Measurements from ENCODE around the gene CIROP.

DNA sequence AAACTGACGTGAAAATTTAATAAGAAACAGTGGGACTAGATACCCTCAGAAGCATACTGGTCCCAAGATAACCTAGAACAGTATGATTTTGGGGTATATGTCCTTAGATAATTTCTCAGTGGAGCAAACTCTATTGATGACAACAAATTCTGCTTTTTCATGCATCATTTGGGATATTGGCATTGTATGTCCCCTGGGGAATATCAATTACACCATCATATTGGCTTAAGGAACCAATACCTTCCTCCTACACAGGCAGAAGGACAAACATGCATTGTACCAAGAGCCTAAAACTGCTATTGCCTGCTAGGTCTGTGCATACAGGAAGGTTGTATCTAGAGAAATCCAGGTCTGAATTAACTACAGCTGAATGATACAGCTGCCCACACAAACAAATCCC is 29.9 kb downstream of the CIROP start:
- TF ChIP-seq, protein P1, sequence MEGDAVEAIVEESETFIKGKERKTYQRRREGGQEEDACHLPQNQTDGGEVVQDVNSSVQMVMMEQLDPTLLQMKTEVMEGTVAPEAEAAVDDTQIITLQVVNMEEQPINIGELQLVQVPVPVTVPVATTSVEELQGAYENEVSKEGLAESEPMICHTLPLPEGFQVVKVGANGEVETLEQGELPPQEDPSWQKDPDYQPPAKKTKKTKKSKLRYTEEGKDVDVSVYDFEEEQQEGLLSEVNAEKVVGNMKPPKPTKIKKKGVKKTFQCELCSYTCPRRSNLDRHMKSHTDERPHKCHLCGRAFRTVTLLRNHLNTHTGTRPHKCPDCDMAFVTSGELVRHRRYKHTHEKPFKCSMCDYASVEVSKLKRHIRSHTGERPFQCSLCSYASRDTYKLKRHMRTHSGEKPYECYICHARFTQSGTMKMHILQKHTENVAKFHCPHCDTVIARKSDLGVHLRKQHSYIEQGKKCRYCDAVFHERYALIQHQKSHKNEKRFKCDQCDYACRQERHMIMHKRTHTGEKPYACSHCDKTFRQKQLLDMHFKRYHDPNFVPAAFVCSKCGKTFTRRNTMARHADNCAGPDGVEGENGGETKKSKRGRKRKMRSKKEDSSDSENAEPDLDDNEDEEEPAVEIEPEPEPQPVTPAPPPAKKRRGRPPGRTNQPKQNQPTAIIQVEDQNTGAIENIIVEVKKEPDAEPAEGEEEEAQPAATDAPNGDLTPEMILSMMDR (IDR thresholded peaks at IDR 0.05) = no peak
- no peak for TF ChIP-seq POLR2A (IDR thresholded peaks at IDR 0.05)
